H1 (cell line): Measurements from ENCODE around the gene HYAL4.

Source experiments
- CREB1 ChIP-seq: IDR thresholded peaks from 2 replicates; pipeline ENCODE4 v1.6.1; 2012; ENCODE audit warnings: inconsistent platforms
- TF ChIP-seq, protein P1 (sequence below), 3 experiments: IDR thresholded peaks; 1 replicate in 2 of 3; 2 replicates in 1 of 3; pipeline versions ENCODE4 v1.5.1 to v1.6.1; 2011; ENCODE audit warnings: low read length in 3 of 3, mild to moderate bottlenecking in 3 of 3, inconsistent platforms in 2 of 3, low read depth in 1 of 3, moderate library complexity in 1 of 3; ENCODE audit not compliant: insufficient read depth in 1 of 3; ENCODE audit errors: control extremely low read depth in 1 of 3

DNA sequence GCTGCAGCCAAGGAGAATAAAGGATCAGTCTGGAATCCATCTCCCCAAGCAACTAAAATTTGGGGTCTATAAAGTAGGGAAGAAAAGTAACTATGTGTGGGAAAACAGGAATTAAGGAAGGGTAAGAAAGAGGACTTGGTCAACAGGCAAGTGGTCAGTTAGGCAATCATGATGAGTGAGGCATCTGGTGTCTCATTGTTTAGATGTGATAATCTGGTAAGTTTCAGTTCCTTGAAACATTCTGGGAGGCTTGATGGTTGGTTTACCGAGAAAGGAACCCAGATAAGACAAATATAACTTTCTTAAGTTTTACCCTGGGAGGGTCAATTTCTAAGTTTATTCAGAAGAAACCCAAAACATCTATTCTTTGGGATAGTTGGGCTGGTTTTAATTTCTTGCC, 22.3 kb downstream of the HYAL4 start:
- TF ChIP-seq, protein P1, sequence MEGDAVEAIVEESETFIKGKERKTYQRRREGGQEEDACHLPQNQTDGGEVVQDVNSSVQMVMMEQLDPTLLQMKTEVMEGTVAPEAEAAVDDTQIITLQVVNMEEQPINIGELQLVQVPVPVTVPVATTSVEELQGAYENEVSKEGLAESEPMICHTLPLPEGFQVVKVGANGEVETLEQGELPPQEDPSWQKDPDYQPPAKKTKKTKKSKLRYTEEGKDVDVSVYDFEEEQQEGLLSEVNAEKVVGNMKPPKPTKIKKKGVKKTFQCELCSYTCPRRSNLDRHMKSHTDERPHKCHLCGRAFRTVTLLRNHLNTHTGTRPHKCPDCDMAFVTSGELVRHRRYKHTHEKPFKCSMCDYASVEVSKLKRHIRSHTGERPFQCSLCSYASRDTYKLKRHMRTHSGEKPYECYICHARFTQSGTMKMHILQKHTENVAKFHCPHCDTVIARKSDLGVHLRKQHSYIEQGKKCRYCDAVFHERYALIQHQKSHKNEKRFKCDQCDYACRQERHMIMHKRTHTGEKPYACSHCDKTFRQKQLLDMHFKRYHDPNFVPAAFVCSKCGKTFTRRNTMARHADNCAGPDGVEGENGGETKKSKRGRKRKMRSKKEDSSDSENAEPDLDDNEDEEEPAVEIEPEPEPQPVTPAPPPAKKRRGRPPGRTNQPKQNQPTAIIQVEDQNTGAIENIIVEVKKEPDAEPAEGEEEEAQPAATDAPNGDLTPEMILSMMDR (IDR thresholded peaks at IDR 0.05; ENCODE audit: control extremely low read depth in 1 of 3, insufficient read depth in 1 of 3, low read depth in 1 of 3, low read length in 3 of 3): no peak
- TF ChIP-seq CREB1: no peak
